GM10248 (cell line): ENCODE measurements around the gene PGA5.
A peak's percentile ranks its signal among the peaks of the same experiment; 100 is the strongest.

Experiments used
- CTCF ChIA-PET: fragments of 300-600 bp; sonication (Branson Sonifier 250); formaldehyde crosslinking; extraction: SDS; loops from one replicate; lab custom pipeline; 2021; ENCODE audit warnings: antibody characterized with exemption; lab: Yijun Ruan, JAX
- POLR2A ChIA-PET: fragments of 350-650 bp; sonication (Branson Sonifier 250); formaldehyde crosslinking; extraction: SDS; loops from one replicate; lab custom pipeline; 2020; ENCODE audit warnings: antibody characterized with exemption; lab: Yijun Ruan, JAX
- DNase-seq: peaks from one replicate; pipeline ENCODE4 v3.0.0; 2012; ENCODE audit errors: extremely low spot score
- TF ChIP-seq, protein P1 (sequence below): IDR thresholded peaks from 2 replicates; pipeline ENCODE4 v1.5.1; 2012; ENCODE audit warnings: mild to moderate bottlenecking, low read depth; ENCODE audit errors: extremely low read depth, missing control alignments, control extremely low read depth

PGA5 gene

DNA sequence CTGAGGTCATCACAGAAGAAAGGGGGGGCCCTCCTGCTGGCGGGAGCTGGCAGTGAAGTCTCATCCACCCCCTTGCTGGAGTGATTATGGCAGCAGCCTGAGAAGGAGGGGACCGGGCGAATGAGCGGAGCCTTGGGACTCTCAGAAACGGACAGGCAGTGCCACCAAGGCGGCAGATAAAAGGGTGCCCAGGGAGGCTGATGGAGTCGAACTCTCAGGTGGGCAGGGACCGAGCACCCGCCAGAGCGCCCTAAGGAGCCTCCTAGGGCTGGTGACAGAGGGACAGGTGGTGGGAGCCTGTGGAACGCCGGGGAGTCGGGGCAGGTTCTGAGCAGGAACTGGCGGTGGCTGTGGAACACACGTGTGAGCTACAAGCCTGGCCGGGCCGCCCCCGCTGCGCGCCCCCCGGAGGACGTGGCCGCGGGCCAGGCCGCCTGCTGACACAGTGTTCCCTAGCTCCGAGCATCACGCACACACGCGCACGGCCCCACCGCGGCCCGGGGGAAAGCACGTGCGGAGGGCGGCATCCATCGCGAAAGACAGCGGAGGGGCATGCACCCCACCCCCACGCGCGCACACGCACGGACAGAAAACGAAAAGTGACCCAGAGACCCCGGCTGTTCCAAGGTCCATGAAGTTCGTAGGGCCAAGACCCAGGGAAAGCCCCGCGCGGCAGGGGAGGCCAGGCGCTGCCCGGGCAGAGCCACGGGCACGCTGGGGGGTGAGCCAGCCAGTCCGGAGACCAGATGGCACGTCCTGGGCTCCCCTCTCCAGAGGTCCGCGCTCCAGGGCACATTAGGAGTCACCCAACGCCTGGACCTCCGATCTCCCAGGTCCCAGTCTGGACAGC lies 53.1 kb downstream of the PGA5 start:
- TF ChIP-seq, protein P1, sequence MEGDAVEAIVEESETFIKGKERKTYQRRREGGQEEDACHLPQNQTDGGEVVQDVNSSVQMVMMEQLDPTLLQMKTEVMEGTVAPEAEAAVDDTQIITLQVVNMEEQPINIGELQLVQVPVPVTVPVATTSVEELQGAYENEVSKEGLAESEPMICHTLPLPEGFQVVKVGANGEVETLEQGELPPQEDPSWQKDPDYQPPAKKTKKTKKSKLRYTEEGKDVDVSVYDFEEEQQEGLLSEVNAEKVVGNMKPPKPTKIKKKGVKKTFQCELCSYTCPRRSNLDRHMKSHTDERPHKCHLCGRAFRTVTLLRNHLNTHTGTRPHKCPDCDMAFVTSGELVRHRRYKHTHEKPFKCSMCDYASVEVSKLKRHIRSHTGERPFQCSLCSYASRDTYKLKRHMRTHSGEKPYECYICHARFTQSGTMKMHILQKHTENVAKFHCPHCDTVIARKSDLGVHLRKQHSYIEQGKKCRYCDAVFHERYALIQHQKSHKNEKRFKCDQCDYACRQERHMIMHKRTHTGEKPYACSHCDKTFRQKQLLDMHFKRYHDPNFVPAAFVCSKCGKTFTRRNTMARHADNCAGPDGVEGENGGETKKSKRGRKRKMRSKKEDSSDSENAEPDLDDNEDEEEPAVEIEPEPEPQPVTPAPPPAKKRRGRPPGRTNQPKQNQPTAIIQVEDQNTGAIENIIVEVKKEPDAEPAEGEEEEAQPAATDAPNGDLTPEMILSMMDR: no peak
- DNase-seq: peak; percentile 72
- POLR2A ChIA-PET: no interaction called here
- CTCF ChIA-PET: interaction anchor here (0.8 to 2.3 kb wide), 12 partner anchors 11 to 519 kb away, joined by 3 to 14 read pairs (median 6); no protein-coding TSS in a partner anchor

DNA sequence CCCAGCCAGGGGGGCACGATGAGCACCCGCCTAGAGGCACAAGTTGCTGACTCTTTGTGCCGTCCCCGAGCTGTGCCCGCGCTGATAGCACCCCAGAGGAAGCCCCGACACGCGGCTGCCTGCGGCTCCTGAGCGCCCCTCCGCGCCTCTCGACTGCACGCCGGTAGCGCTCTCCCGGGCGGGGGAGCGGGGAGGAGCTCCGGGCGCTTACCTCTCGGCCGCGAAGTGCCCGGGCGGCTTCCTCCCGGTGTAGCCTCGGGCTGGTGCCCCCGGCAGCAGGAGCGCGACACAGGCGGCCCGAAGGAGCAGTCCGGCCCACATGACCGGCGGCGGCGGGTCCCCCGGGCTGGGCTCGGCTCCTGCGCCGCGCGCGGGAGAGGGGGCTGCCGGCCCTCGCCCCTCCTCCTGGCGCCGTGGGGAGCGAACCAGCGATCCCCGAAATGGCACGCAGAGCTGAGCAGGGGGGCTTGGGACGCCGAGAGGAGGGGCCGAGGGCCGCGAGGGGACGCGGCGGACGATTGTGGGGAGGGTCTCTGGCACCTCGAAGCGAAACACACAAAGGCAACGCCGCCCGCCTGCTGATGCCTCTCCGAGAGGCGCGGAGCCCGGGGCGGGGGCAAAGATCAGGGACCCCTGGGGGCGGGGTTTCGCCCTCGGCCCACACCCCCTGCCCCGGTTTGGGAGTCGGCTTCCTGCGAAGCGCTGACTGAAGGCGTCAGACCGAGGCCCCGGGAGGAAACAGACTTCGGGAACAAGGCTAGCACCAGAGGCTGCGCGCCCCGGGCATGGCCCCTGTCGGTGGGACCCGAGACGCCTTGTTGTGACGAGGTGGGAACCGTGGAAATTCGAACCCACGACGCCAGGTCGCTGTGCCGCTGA lies 54.0 kb downstream of the PGA5 start, which contains the start of gene VWCE:
VWCE (minus strand) TSS at position 600 of the 879 bp plus-strand sequence; CDS start at position 321, 279 bp downstream.
- DNase-seq: peak; percentile 93
- POLR2A ChIA-PET: no interaction called here
- CTCF ChIA-PET: interaction anchor here (0.7 to 2.3 kb wide), 12 partner anchors 13 to 520 kb away, joined by 3 to 9 read pairs (median 4); no protein-coding TSS in a partner anchor
- TF ChIP-seq, protein P1: peak; percentile 59

DNA sequence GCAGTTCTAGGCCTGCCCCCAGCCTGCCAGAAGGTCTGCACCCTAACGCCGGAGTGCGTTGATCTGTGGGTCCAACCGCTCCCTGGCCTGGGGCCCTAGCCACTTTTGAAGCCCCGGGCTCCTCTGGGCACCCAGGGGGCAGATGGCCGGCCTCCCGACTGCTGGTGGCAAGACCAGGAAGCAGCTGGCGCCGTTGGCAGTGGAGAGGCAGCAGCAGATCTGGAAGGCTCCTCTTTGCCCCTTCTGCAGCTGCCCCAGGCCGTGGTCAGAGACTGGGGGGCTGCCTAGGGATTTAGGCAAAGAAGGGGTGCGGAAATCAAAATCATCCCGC lies 54.6 kb downstream of the PGA5 start:
- CTCF ChIA-PET: interaction anchor here (0.9 to 1.5 kb wide), 3 partner anchors 16 to 90 kb away, joined by 3 to 5 read pairs (median 3); no protein-coding TSS in a partner anchor

DNA sequence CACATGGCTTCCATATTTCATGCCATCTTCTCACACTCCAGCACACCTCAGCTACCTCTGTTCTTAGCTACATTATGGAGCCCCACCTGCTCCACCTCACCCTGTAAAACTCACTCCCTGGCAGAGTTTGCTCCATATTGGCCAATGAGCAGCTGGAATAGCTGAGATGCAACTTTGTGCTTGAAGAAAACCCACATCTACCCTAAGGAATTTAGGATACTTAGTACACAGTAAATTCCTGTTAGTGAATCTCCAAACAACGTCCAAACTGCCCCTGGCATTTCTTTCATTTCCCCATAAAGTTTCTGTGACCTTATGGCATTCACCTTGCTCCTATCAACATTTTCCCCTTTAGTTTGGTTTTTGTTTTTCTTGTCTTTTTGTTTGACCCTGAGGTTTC lies 56.4 kb downstream of the PGA5 start:
- ChIA-PET CTCF (interaction anchor here (0.7 to 2.4 kb wide), 2 partner anchors 15 to 40 kb away, joined by 3 to 8 read pairs; no protein-coding TSS in a partner anchor), POLR2A (no interaction called here)
- TF ChIP-seq, protein P1: no peak
- no peak for DNase-seq

More for the DNA sequence above, 54.6 kb downstream of the PGA5 start:
- TF ChIP-seq, protein P1: no peak
- POLR2A ChIA-PET: no interaction called here
- no peak for DNase-seq

DNA sequence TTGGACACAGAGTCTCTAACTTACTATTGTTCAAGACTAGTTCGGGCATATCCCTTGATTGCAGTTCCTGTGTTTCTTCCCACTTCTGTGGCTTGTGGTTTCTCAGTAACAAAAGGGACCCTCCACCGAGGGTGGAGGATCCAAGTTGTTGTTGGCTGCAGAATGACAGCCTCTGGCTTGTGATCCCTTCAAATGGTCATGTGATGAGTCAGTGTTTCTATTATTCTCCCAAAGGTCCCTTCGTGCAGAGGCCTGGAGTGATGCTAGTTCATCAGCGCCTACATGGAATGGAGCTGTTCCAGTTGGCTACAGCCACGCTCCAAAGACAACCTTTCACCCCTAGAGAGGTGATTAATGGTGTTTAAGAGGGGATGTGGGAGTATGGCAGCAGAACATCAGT lies 56.8 kb downstream of the PGA5 start:
- TF ChIP-seq, protein P1: no peak
- CTCF ChIA-PET: interaction anchor here (2.4 kb wide), 1 partner anchor 14 kb away, joined by 8 read pairs; no protein-coding TSS in a partner anchor
- no peak for DNase-seq
- POLR2A ChIA-PET: no interaction called here
